ENCODE measurements around the gene PDE7B.

DNA sequence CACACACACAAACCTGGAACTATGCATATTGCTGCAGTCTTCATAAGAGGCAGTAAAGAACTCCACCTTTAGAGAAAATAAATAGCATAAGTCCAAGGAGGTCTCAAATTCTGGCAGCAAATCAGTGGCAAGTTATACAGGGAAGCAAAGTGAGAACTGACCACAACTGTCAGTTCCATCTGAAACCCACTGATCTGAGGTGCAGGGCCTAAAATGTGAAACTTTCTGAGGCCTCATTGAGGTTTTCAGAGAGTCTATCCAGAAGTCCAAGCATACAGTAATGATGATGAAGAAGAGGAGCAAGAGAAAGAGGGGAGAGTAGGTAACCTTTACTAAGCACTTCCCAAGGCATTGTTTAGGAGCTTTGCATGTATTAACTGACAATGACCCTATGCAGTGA, 362.4 kb downstream of the PDE7B start:
- TF ChIP-seq, protein P1, sequence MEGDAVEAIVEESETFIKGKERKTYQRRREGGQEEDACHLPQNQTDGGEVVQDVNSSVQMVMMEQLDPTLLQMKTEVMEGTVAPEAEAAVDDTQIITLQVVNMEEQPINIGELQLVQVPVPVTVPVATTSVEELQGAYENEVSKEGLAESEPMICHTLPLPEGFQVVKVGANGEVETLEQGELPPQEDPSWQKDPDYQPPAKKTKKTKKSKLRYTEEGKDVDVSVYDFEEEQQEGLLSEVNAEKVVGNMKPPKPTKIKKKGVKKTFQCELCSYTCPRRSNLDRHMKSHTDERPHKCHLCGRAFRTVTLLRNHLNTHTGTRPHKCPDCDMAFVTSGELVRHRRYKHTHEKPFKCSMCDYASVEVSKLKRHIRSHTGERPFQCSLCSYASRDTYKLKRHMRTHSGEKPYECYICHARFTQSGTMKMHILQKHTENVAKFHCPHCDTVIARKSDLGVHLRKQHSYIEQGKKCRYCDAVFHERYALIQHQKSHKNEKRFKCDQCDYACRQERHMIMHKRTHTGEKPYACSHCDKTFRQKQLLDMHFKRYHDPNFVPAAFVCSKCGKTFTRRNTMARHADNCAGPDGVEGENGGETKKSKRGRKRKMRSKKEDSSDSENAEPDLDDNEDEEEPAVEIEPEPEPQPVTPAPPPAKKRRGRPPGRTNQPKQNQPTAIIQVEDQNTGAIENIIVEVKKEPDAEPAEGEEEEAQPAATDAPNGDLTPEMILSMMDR (conservative IDR thresholded peaks at IDR 0.05; ENCODE audit: low read length): no peak
- no peak for TF ChIP-seq EZH2phosphoT487 (IDR thresholded peaks at IDR 0.05; ENCODE audit: borderline replicate concordance, low read depth, low read length)

Data from OCI-LY7 (cell line).